Measurements from ENCODE around the gene MORN4.

- TF ChIP-seq CTCF (IDR thresholded peaks at IDR 0.05; ENCODE audit: low read length) = no peak
- TF ChIP-seq EZH2 (IDR thresholded peaks at IDR 0.05; ENCODE audit: borderline replicate concordance, low read length) = no peak
Measured at GRCh38 chr10:97675222-97675621, 41.9 kb upstream of the MORN4 start.
